Suprapubic skin (tissue), 3 donors: ENCODE measurements around the gene KRTAP22-2.

Experiments used
- POLR2A ChIP-seq, 2 donors: fragments of 450-650 bp; IDR thresholded peaks; one replicate each; pipeline ENCODE4 v1.6.1; 2017; ENCODE audit warnings: antibody characterized with exemption in 2 of 2, mild to moderate bottlenecking in 2 of 2, moderate library complexity in 2 of 2
- TF ChIP-seq, protein P1 (sequence below), 2 donors: fragments of 200-600 bp in 1 of 2; fragments of 450-650 bp in 1 of 2; sonication (generic) in 1 of 2; IDR thresholded peaks; one replicate each; pipeline ENCODE4 v1.5.1; 2016 to 2019; ENCODE audit warnings: antibody characterized with exemption in 2 of 2, mild to moderate bottlenecking in 1 of 2, moderate library complexity in 1 of 2

GRCh38 chr21:30567617-30568016, 22.6 kb downstream of the KRTAP22-2 start:
- TF ChIP-seq, protein P1, sequence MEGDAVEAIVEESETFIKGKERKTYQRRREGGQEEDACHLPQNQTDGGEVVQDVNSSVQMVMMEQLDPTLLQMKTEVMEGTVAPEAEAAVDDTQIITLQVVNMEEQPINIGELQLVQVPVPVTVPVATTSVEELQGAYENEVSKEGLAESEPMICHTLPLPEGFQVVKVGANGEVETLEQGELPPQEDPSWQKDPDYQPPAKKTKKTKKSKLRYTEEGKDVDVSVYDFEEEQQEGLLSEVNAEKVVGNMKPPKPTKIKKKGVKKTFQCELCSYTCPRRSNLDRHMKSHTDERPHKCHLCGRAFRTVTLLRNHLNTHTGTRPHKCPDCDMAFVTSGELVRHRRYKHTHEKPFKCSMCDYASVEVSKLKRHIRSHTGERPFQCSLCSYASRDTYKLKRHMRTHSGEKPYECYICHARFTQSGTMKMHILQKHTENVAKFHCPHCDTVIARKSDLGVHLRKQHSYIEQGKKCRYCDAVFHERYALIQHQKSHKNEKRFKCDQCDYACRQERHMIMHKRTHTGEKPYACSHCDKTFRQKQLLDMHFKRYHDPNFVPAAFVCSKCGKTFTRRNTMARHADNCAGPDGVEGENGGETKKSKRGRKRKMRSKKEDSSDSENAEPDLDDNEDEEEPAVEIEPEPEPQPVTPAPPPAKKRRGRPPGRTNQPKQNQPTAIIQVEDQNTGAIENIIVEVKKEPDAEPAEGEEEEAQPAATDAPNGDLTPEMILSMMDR (IDR thresholded peaks at IDR 0.05) = no peak
- no peak for TF ChIP-seq POLR2A (IDR thresholded peaks at IDR 0.05)
